ENCODE measurements around the gene ADAMTS7.
"Not testable (repeated sequence)": the region's sequence is repeated elsewhere in the genome, so short reads cannot be mapped to it uniquely, and the experiment has no call there.

ADAMTS7 gene

DNA sequence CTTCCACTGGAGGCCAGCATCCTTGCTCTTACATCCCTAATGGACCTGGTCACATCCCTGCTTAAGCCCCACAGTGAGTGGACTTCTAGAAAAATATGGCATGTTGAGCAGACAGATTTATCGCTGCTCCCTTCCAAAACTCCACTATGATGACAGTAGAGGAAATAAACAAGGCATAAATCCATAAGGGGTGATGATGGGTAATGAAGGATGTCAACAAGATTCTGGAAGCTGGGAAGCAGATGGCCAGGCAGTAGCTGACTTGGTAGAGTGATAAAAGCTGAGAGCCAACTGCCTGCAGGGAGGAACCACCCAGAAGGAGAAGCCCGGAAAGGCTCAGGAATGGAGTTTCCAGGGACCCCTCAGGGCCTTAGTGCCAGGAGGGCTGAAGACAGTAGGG is 28.9 kb downstream of the ADAMTS7 start:
- peak in 1 of 14 donors; percentile 14 for DNase-seq

DNA sequence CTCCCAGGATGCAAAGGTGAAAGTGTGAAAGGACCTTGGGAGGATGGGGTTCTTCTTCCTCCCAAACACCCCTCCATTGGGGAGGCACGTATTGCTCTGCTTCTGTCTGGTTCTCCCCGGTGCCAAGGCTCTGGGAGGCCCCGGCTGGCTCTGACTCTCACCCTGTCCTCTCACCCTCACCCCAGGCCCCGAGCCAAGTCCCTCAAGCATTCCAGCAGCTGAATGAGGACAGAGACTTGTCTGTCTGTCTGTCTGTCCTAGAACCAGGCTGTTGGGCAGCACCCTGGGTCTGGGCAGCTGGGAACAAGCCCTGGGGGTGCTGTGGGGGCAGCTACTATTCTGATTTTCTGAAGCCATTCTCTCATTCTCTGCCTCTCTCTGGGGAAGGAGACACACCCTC is 29.9 kb downstream of the ADAMTS7 start:
- DNase-seq = not testable (repeated sequence)

DNA sequence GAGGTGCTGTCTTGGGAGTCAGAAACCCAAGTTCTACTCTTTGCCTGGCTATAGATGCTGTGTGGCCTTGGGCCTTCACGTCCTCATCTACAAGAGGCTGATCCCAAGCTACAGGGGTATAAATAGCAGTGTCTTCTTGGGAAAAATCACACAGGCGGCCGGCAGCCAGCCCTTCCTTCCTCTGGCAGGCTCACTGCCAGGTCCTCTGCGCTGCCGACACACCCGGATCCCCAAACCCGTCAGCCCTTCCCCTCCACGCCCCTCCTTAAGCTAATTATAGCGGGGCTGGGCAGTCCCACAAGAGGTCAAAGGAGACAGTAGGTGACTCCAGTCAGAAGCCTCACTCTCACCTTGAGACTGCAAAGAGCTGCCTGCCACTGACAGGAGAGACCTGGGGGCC is 31.3 kb downstream of the ADAMTS7 start:
- DNase-seq = not testable (repeated sequence)

- not testable (repeated sequence) for DNase-seq
These were observed 32.0 kb downstream of the ADAMTS7 start for GRCh38 chr15:78779176-78779785.

- no peak for DNase-seq
These were observed 32.8 kb downstream of the ADAMTS7 start for GRCh38 chr15:78778422-78778821.

- DNase-seq = peak in 5 of 14 donors; percentile 17 to 91 (median 31)
These were observed 33.3 kb downstream of the ADAMTS7 start for GRCh38 chr15:78777953-78778345.

DNA sequence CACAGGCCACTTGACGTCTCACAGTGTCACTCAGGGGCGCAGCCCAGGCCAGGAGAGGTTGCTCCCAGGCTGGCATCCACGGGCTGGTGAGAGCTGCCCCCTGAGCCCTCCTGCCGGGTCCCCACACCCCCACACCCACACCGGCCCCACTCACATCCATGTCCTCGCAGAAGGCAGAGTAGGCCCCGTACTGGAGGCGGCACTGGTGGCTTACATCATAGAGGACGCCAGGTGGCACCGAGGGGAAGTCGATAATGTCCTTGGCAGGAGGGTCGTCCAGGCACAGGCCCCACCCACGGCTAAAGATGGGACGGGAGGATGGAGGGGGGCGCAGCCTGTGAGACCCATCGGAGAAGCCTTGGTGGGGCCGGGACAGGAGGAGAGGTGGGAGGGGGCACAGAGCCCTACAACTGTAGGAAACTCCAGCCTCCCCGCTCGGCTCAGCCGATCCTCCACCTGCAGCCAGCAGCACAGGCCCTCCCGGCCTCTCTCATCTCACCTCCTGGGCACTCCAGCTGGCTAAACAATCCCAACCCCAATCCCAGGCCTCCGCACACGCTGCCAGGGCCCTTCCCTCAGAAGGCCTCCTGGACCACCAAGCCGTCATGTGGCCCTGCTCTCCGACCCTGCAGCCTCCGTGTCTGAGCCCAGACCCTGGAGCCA is 33.8 kb downstream of the ADAMTS7 start:
- not testable (repeated sequence) for DNase-seq

DNA sequence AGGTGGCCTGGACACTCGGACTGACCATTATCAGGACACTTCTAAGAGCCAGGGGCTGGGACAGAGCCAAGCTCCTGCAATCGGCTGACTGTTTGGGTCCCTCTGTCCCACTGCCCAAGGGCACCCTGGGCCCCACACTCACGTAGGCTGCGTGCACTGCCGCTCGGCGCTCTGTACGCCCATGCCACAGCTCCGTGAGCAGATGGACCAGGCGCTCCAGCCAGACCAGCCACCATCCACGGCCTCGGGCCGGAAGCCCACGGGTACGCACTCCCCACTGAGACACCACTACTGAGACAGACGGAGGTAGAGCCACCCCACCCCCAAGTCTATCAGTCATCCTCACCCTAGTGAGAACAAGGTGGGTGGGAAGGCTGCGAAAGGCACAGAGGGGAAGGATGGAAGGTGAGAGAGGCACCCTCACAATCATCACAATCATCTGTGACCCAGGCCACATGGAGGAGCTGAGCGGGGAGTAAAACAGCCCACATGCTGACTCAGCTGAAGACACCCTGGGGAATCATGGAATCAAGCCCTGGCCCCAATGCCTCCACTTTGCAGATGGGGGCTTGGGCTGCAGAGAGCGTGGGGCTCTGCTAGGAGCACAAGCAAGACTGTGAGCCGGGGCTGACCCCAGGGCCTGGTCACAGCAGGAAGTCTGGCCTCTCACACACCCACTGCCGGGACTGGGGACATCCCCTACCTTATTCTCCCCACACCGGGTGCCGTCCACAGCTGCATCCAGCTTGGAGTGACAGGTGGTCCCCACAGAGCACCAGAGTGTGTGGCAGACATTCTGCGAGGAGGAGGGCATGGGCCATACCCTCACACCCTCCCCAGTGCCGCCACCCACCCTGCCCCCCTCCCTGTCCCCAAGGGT is 35.0 kb downstream of the ADAMTS7 start:
- not testable (repeated sequence) for DNase-seq

DNA sequence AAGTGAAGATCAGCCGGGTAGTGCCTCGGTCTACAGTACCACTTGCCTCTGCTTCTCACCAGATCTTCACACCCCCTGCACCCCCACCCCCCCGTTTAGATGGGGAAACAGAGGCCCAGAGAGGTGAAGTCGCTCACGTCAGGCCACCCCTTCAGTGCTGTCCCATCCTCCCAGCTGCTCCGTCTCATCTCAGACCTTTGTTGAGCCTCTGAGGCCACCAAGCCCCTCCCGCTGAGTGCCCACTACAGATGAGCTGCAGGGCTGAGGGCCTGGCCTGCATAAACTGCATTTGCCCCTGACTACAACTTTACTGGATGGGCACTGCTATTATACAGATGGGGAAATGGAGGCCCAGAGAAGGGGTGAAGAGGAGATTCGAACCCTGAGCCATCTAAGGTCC is 35.8 kb downstream of the ADAMTS7 start:
- DNase-seq = no peak

DNA sequence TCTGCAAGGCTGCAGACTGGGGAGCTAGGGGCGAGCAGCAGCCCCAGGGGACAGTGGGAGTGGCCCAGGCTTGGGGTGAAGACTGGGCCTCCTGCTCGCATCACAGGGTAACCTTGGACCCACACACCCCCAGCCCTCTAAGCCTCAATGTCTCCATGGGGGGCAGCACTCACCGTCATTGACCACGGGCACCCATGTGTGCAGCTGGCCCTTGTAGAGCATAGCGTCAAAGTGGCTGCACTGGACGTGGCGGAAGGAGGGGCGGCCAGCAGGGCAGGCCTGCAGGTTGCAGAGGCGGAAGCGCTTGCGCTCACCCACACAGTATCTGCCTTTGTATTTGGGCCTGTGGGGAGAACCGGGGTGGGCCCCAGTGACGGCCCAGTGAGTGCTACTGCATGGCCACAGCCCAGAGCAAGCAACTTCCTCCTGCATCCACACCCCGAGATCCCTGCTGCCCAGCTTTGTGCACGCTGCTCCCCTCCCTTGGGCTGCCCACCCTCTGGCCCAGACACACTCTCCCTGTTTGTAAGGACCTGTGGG is 36.7 kb downstream of the ADAMTS7 start:
- DNase-seq = not testable (repeated sequence)

GRCh38 chr15:78773765-78774450 is 37.4 kb downstream of the ADAMTS7 start:
- DNase-seq = not testable (repeated sequence)

GRCh38 chr15:78772738-78773137 is 38.5 kb downstream of the ADAMTS7 start:
- no peak for DNase-seq

- DNase-seq = not testable (repeated sequence)
These were observed 39.7 kb downstream of the ADAMTS7 start for GRCh38 chr15:78771436-78772000.

DNA sequence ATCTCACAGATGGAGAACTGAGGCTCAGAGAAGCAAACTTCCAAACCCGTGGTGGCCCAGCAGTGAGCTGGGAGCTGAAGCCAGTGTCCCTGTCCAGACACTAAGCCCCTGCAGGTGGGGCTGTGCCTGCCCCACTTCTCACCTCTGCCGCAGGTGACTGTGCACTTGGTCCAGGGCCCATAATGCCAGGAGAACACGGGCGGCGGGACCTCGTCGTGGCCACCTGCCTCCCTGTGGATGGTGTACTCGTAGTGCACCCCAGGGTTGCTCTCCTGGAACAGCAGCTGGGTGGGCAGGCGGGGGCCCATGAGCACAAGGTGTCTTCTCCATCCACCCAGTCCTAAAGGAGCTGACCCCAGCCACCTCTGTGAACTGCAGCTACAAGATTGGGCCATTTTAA is 40.2 kb downstream of the ADAMTS7 start:
- DNase-seq = not testable (repeated sequence)

- DNase-seq = not testable (repeated sequence)
These were observed 41.6 kb downstream of the ADAMTS7 start for GRCh38 chr15:78769473-78770225.

GRCh38 chr15:78768531-78769408 is 42.5 kb downstream of the ADAMTS7 start:
- no peak for DNase-seq

- no peak for DNase-seq
These were observed 43.2 kb downstream of the ADAMTS7 start for GRCh38 chr15:78768096-78768495.

GRCh38 chr15:78767331-78767951 is 43.8 kb downstream of the ADAMTS7 start:
- DNase-seq = no peak

DNA sequence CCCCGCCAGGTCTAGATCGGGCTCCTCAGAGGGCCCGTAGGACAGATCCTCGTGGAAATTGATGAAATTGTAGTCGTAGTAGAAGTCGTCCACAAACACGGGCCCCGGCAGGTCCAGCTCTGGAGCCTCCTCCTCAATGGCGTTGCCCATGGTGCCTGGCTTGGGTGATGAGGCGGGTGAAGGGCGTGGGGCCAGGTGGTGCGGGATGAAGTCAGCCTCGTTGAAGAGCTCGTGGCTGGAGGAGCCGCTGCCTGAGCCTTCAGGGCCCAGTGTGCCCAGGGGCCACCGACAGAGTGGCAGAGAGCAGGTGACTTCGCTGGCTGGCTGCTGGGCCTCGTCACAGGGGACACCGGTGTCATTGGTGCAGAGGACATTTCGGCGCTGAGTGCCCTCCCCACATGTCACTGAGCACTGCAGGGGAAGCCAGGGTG is 44.6 kb downstream of the ADAMTS7 start:
- not testable (repeated sequence) for DNase-seq

- DNase-seq = no peak
These were observed 45.2 kb downstream of the ADAMTS7 start for GRCh38 chr15:78766041-78766440.
